GM21717 (cell line): Measurements from ENCODE around the gene HECW1.
A peak's percentile ranks its signal among the peaks of the same experiment; 100 is the strongest.
"Not testable (repeated sequence)": the region's sequence is repeated elsewhere in the genome, so short reads cannot be mapped to it uniquely, and the experiment has no call there.

Experiments
- ATAC-seq: cut with Tn5 transposase; IDR thresholded peaks from one replicate; pipeline ENCODE4 v1.9.1; 2021; ENCODE audit warnings: mild to moderate bottlenecking, moderate library complexity; ENCODE audit not compliant: unreplicated experiment

HECW1 gene

GRCh38 chr7:43590862-43591557 is 478.6 kb downstream of the HECW1 start:
- ATAC-seq: peak; percentile 67

DNA sequence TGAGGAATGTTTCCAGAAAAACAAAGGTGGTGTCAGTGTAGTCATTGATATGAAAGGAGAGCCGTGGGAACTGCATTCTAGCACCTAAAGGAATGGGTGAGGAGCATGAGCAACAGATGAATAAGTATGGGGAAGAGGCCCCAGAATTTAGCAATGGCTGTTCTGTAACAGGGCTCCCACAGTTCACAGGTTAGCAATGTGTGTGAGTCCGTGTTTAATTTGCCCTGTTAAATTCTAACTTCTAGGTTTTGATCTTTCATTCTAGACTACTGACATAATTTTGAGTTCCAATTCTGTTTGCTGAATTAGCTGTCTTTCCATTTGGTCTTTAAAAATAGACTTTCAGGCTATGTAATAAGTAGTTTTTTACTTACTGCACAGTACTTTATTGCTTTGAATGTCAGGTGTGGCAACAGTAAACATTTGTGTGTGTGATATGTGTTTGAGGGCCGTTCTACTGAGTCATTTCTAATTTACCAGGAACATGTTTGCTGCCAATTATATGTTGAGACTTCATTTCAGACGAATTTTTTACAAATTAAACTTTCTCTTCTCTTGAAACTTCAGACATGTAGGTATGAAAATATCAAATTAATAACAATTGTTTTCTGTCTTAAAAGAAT is 479.2 kb downstream of the HECW1 start:
- no peak for ATAC-seq

DNA sequence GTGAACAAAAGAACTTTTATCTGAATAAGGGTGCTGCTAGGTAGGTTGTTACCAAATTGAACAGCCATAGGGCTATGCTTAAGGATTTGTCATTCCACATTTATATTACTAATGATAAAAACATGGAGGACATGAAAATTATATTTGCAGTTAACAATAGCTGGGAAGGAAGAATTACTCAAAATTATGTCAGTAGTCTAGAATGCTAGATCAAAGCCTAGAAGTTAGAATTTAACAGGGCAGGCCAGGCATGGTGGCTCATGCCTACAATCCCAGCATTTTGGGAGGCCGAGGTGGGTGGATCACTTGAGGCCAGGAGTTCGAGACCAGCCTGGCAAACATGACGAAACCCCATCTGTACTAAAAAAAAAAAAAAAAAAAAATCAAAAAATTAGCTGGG is 479.9 kb downstream of the HECW1 start:
- no peak for ATAC-seq

- ATAC-seq: no peak
Observed at GRCh38 chr7:43593010-43593409, 480.6 kb downstream of the HECW1 start.

DNA sequence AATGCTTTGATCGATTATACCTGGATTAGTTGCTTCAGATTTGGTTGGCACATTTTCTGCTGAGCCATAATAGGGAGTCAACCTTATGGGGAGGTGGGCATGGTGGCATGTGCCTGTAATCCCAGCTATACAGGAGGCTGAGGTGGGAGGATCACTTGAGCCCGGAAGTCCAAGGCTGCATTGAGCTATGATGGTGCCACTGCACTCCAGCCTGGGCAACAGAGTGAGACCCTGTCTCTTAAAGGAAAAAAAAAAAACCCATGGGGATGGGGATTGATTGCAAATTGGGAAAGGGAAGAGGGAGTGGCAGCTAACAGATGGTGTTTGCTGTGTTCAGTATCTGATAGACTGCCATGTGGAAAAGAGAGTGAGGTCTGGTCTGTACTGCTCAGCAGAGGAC is 481.6 kb downstream of the HECW1 start:
- ATAC-seq: no peak

- not testable (repeated sequence) for ATAC-seq
Observed at GRCh38 chr7:43596426-43596825, 484.0 kb downstream of the HECW1 start.

DNA sequence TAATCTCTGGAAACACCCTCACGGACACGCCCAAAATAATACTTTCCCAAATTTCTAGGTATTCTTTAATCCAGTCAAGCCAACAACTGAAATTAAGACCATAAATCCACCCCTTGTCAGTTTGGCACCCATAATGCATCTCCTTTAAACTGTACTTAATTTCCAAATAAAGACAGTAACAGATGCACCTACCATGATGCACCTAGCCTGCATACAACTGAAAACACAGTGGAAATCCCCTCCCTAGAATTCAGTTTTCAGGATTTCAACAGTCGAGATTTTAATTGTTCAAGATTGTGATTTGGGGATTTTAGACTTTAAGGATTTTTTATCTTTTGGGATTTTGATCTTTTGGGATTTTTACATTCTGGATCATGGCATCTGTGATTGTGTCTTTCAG is 487.6 kb downstream of the HECW1 start:
- ATAC-seq: no peak

DNA sequence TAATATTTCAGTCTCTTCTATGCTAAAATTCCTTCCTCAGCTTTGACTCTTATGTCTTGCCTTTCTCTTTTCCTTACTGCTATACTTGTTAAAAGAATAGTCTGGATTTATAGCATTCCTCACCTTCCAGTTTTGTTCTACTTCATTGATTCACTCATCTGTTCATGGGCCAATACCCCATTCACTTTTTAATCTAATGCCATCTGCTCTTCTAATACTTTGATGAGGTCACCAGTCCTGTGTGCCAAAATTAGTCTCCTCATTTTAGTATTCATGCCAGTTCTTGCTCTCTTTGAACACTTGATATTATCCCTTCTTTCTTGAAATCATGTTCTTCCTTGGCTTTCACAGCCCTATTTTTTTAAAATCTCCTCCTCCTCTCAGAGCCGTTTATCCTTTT is 489.8 kb downstream of the HECW1 start:
- ATAC-seq: no peak

- no peak for ATAC-seq
Observed at GRCh38 chr7:43604251-43604650, 491.8 kb downstream of the HECW1 start.

- no peak for ATAC-seq
Observed at GRCh38 chr7:43609097-43609496, 496.6 kb downstream of the HECW1 start.

DNA sequence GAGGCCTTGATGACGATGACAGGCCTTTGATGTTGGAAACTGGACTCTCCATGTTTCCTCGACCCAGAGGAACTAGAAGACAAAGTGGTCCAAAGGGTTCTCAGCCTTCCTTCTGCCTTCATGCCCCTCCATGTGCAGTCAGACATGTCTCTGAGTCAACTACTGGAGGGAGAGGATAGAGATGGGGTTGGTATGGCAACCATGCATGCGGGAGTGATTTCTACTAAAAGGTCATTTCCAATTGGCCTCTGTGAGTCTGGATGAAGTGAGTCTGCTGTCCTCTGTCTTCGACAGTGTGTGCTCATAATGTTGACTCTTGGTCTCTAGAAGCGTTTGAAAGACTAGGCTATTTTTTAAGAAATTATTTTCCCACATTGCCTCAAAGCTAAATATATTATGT is 499.7 kb downstream of the HECW1 start:
- no peak for ATAC-seq

GRCh38 chr7:43612599-43613589 is 500.4 kb downstream of the HECW1 start:
- ATAC-seq: peak; percentile 71
